HFF-Myc (cell line): Measurements from ENCODE around the gene DLGAP1.

Experiments used
- DNase-seq: peaks from one replicate; pipeline ENCODE4 v3.0.0-alpha.2; 2011; ENCODE audit warnings: low read depth; ENCODE audit errors: extremely low read depth
- H3K4me3 ChIP-seq: replicated peaks from 2 replicates; pipeline ENCODE4 v1.5.1; 2011; ENCODE audit warnings: low read depth, mild to moderate bottlenecking, control low read depth, low read length
- TF ChIP-seq, protein P1 (sequence below): IDR thresholded peaks from 2 replicates; pipeline ENCODE4 v1.5.1; 2012; ENCODE audit warnings: mild to moderate bottlenecking, low read depth, low read length, control low read depth; ENCODE audit errors: missing control alignments

DLGAP1 gene

GRCh38 chr18:4007846-4008245 is 447.3 kb downstream of the DLGAP1 start:
- H3K4me3 ChIP-seq, result no peak overlapping the region
- TF ChIP-seq, protein P1, sequence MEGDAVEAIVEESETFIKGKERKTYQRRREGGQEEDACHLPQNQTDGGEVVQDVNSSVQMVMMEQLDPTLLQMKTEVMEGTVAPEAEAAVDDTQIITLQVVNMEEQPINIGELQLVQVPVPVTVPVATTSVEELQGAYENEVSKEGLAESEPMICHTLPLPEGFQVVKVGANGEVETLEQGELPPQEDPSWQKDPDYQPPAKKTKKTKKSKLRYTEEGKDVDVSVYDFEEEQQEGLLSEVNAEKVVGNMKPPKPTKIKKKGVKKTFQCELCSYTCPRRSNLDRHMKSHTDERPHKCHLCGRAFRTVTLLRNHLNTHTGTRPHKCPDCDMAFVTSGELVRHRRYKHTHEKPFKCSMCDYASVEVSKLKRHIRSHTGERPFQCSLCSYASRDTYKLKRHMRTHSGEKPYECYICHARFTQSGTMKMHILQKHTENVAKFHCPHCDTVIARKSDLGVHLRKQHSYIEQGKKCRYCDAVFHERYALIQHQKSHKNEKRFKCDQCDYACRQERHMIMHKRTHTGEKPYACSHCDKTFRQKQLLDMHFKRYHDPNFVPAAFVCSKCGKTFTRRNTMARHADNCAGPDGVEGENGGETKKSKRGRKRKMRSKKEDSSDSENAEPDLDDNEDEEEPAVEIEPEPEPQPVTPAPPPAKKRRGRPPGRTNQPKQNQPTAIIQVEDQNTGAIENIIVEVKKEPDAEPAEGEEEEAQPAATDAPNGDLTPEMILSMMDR, result no peak
- no peak for DNase-seq

GRCh38 chr18:4004183-4004829 is 450.8 kb downstream of the DLGAP1 start:
- DNase-seq, result no peak
- TF ChIP-seq, protein P1, result no peak
- H3K4me3 ChIP-seq, result no peak overlapping the region

- TF ChIP-seq, protein P1, result peak; percentile 68
- DNase-seq, result no peak
- no peak overlapping the region for H3K4me3 ChIP-seq
Measured at GRCh38 chr18:3998698-3999333, 456.3 kb downstream of the DLGAP1 start.

DNA sequence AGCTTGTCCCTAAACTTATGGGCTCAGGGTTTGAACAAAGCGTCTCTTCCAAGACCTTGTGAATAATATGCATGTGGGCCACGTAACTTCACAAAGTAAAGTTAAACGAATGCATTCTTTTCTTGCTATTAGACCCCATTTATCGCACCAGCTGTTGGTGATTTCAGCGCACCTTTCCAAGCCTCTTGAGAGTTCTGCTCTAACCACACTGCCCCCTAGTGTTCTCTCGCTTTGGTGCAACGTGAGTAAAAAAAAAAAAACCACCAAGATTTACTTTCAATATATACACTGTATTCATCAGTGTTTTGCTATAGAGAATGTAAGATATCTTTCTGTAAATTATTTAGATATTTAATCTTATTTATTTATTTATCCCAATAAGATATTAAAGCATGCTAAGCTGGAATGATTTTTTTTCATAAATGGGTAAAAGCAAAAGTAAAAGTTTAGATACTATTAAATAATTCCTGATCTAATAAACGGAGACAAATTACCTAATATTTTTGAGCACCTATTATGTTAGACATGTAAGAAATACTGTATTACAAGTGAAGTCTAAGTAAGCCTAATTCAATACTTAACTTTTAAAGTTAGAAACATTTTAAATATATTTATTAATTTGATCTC is 459.5 kb downstream of the DLGAP1 start:
- no peak overlapping the region for H3K4me3 ChIP-seq
- TF ChIP-seq, protein P1, result peak; percentile 88
- peak; percentile 65 for DNase-seq

GRCh38 chr18:3993941-3994687 is 461.0 kb downstream of the DLGAP1 start:
- H3K4me3 ChIP-seq, result no peak overlapping the region
- TF ChIP-seq, protein P1, result no peak
- no peak for DNase-seq

DNA sequence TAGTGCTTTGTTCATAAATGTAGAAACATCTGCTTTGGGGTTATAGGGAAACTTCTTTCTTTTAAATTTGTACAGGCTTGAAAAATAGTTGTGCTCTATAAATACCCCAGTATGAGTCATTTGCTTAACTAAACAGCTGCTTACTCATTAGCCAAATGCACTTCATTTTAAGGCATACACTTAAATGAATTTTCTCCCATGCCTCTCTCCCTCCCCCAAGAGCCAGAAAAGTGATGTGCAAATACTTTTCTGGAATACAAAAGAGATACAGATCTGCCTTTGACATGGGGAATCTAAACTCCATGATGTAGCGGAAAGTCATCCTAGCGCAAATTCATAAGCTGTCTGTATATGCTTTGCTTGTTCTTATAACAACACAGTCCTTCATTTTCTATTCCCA is 469.4 kb downstream of the DLGAP1 start:
- no peak overlapping the region for H3K4me3 ChIP-seq
- peak; percentile 43 for DNase-seq
- TF ChIP-seq, protein P1, result no peak
